ENCODE results near the gene CAMK2G.

Gene CAMK2G

DNA sequence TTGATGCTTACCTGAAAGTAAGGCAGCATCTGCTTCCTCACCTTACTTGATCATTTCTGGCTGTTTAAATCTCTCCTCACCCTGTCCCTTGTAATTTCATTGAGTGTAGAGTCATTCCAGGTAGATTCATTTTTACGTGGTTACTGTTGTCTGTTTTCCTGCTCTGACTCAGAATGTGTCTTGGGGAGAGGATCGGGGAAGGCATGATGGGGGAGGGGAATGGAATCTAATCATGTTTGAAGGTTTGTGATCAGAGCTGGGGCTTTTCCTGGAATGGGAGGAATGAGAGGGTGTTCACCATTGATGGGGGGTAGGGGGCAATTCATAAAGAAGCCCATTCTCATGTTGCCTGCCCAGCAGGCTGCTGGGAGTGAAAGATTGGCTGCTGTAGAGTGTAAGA is 111.4 kb downstream of the CAMK2G start:
- no peak for DNase-seq
